ENCODE measurements around the gene GMPPA.

The GMPPA gene

GRCh38 chr2:219475697-219476651 lies 22.7 kb upstream of the GMPPA start:
- TF ChIP-seq, protein P1, sequence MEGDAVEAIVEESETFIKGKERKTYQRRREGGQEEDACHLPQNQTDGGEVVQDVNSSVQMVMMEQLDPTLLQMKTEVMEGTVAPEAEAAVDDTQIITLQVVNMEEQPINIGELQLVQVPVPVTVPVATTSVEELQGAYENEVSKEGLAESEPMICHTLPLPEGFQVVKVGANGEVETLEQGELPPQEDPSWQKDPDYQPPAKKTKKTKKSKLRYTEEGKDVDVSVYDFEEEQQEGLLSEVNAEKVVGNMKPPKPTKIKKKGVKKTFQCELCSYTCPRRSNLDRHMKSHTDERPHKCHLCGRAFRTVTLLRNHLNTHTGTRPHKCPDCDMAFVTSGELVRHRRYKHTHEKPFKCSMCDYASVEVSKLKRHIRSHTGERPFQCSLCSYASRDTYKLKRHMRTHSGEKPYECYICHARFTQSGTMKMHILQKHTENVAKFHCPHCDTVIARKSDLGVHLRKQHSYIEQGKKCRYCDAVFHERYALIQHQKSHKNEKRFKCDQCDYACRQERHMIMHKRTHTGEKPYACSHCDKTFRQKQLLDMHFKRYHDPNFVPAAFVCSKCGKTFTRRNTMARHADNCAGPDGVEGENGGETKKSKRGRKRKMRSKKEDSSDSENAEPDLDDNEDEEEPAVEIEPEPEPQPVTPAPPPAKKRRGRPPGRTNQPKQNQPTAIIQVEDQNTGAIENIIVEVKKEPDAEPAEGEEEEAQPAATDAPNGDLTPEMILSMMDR (conservative IDR thresholded peaks at IDR 0.05): peak; percentile 94
- H3K27ac ChIP-seq: no peak overlapping the region

DNA sequence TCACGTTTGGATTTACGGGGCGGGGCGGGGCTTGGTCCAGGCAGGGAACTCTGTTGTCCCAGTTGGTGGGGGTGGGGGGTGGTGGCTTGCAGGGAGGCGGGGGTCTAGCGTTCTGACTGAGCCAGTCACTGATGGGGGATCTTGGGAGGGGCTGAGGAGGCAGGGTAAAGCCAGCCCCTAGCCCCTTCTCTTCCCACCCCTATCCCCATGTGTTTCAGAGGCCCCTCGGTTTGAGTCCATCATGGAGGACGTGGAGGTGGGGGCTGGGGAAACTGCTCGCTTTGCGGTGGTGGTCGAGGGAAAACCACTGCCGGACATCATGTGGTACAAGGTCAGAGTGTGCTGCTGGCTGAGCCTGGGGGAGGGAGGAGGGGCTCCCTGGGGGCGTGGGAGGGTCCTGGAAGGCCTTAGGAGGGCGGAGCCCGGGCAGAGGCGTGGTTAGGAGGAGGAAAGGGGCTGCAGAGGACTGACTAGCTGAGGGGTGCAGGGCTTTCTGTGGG lies 22.0 kb upstream of the GMPPA start:
- TF ChIP-seq, protein P1 (conservative IDR thresholded peaks at IDR 0.05): no peak
- H3K27ac ChIP-seq: no peak overlapping the region

GRCh38 chr2:219477179-219477578 lies 21.5 kb upstream of the GMPPA start:
- TF ChIP-seq, protein P1 (conservative IDR thresholded peaks at IDR 0.05): no peak
- no peak overlapping the region for H3K27ac ChIP-seq

- peak overlapping the region; percentile 51 for H3K27ac ChIP-seq
- TF ChIP-seq, protein P1 (conservative IDR thresholded peaks at IDR 0.05): no peak
These were observed 20.9 kb upstream of the GMPPA start for GRCh38 chr2:219477815-219478214.

GRCh38 chr2:219478916-219479315 lies 19.8 kb upstream of the GMPPA start:
- TF ChIP-seq, protein P1 (conservative IDR thresholded peaks at IDR 0.05): no peak
- peak overlapping the region; percentile 51 for H3K27ac ChIP-seq

DNA sequence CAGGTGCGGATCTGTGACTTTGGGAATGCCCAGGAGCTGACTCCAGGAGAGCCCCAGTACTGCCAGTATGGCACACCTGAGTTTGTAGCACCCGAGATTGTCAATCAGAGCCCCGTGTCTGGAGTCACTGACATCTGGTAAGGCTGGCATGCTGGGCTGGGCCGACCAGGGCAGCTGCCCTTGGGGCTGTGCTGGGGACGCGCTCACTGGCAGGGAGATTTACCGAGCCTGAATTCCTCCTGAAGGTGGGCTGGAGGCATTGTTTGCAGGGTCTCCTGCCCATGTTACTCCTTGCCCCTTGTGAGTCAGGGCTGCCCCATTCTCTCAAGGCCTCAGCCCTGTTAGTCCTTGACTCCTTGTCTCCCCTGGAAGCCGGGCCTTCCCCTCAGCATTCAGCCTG lies 18.7 kb upstream of the GMPPA start:
- no peak overlapping the region for H3K27ac ChIP-seq
- TF ChIP-seq, protein P1 (conservative IDR thresholded peaks at IDR 0.05): no peak

DNA sequence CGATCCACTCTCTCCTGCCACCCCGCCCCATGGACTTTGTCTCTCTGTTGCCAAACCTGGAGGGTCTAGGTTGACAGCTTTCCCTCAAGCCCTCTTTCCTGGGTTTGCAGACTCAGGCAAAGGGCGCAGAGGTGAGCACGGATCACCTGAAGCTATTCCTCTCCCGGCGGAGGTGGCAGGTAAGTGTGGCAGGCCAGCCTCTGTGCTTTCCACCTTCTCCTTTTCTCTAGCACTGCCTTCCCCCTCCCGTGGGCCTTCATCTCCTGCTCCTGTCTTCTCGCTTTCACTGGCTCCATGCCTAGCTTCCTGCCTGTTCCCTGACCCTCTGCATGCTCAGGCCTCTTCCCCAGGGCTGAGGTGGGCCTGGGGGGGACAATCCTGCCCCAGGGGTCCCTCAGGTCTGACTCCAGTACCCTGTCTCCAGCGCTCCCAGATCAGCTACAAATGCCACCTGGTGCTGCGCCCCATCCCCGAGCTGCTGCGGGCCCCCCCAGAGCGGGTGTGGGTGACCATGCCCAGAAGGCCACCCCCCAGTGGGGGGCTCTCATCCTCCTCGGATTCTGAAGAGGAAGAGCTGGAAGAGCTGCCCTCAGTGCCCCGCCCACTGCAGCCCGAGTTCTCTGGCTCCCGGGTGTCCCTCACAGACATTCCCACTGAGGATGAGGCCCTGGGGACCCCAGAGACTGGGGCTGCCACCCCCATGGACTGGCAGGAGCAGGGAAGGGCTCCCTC lies 15.9 kb upstream of the GMPPA start:
- H3K27ac ChIP-seq: no peak overlapping the region
- TF ChIP-seq, protein P1 (conservative IDR thresholded peaks at IDR 0.05): no peak
